H1 (cell line): ENCODE results near the gene MEF2D. TPM values are rescaled to one million over a fixed set of nuclear protein-coding genes. Genes with fewer than 3 reads are reported as not detected.

ENCODE experiments used
- ASH2L ChIP-seq: fragments of 200-600, 300-600 bp; sonication (generic); IDR thresholded peaks from one replicate; pipeline ENCODE4 v1.7.1; 2017; ENCODE audit warnings: low read length
- BACH1 ChIP-seq: IDR thresholded peaks from 2 replicates; pipeline ENCODE4 v1.6.1; 2012; ENCODE audit warnings: low read length, improper control_type of control experiment
- CEBPB ChIP-seq: IDR thresholded peaks from 2 replicates; pipeline ENCODE4 v1.6.1; 2012; ENCODE audit warnings: low read depth, low read length
- CHD1 ChIP-seq: IDR thresholded peaks from 2 replicates; pipeline ENCODE4 v1.6.1; 2012; ENCODE audit warnings: low read depth, low read length, improper control_type of control experiment
- E2F6 ChIP-seq: IDR thresholded peaks from 2 replicates; pipeline ENCODE4 v1.6.1; 2012; ENCODE audit warnings: inconsistent platforms
- EGR1 ChIP-seq: IDR thresholded peaks from 2 replicates; pipeline ENCODE4 v1.6.1; 2011; ENCODE audit warnings: low read depth, low read length, borderline replicate concordance
- EZH2 ChIP-seq: fragments of 200-600 bp; sonication (generic); IDR thresholded peaks from 2 replicates; pipeline ENCODE4 v1.7.1; 2012; ENCODE audit warnings: low read depth, mild to moderate bottlenecking, moderate library complexity, low read length, inconsistent platforms; ENCODE audit not compliant: severe bottlenecking
- GTF2F1 ChIP-seq: IDR thresholded peaks from 2 replicates; pipeline ENCODE4 v1.6.1; 2012; ENCODE audit warnings: low read depth, low read length, improper control_type of control experiment, borderline replicate concordance
- JUN ChIP-seq: IDR thresholded peaks from 2 replicates; pipeline ENCODE4 v1.6.1; 2011; ENCODE audit warnings: low read depth, mild to moderate bottlenecking, improper control_type of control experiment, low read length
- KDM1A ChIP-seq: fragments of 200-600, 300-600 bp; sonication (generic); IDR thresholded peaks from 2 replicates; pipeline ENCODE4 v1.7.1; 2016; ENCODE audit warnings: mild to moderate bottlenecking, low read length, borderline replicate concordance
- KDM5A ChIP-seq: fragments of 200-600 bp; IDR thresholded peaks from 2 replicates; pipeline ENCODE4 v1.7.1; 2012; ENCODE audit warnings: mild to moderate bottlenecking, low read length, inconsistent platforms, mixed read lengths
- MAFK ChIP-seq: IDR thresholded peaks from 2 replicates; pipeline ENCODE4 v1.6.1; 2012; ENCODE audit warnings: low read depth, mild to moderate bottlenecking, improper control_type of control experiment, low read length
- PHF8 ChIP-seq: fragments of 200-600 bp; sonication (generic); conservative IDR thresholded peaks from 2 replicates; pipeline ENCODE4 v1.7.1; 2012; ENCODE audit warnings: low read depth, mild to moderate bottlenecking, inconsistent platforms, low read length, moderate library complexity
- POLR2A ChIP-seq, 2 experiments: IDR thresholded peaks; 1 replicate in 1 of 2; 2 replicates in 1 of 2; pipeline ENCODE4 v1.6.1; 2011; ENCODE audit warnings: low read depth in 2 of 2, low read length in 2 of 2, mild to moderate bottlenecking in 2 of 2; ENCODE audit errors: control extremely low read depth in 1 of 2
- RNF2 ChIP-seq: fragments of 200-900, 300-1000 bp; sonication (generic); IDR thresholded peaks from 2 replicates; pipeline ENCODE4 v1.7.1; 2016; ENCODE audit warnings: borderline replicate concordance, low read depth, mild to moderate bottlenecking, antibody characterized with exemption, low read length; ENCODE audit not compliant: poor library complexity, severe bottlenecking; ENCODE audit errors: missing control alignments
- SIX5 ChIP-seq: IDR thresholded peaks from 2 replicates; pipeline ENCODE4 v1.6.1; 2011; ENCODE audit warnings: mild to moderate bottlenecking, low read depth, low read length
- SP1 ChIP-seq: IDR thresholded peaks from 2 replicates; pipeline ENCODE4 v1.6.1; 2011; ENCODE audit warnings: low read depth, low read length
- SRF ChIP-seq: IDR thresholded peaks from 2 replicates; pipeline ENCODE4 v1.6.1; 2011; ENCODE audit warnings: mild to moderate bottlenecking, low read depth, low read length, moderate library complexity
- TAF1 ChIP-seq: IDR thresholded peaks from 2 replicates; pipeline ENCODE4 v1.6.1; 2011; ENCODE audit warnings: mild to moderate bottlenecking, low read depth, low read length
- TCF12 ChIP-seq: IDR thresholded peaks from 2 replicates; pipeline ENCODE4 v1.6.1; 2011; ENCODE audit warnings: low read depth, mild to moderate bottlenecking, low read length
- ZNF274 ChIP-seq: IDR thresholded peaks from 2 replicates; pipeline ENCODE4 v1.7.0; 2012; ENCODE audit warnings: low read length, borderline replicate concordance; ENCODE audit errors: extremely low read depth
- polyA plus RNA-seq, 7 experiments: library from polyadenylated mRNA; depleted of rRNA in 3 of 7; stranded (reverse) in 5 of 7; unstranded in 2 of 7; fragments of >200 nt in 5 of 7; fragments of 200-250 nt in 2 of 7; gene quantifications; 1 replicate in 5 of 7; 2 replicates in 1 of 7; 4 replicates in 1 of 7; pipeline versions ENCODE4 v1.2.1 to v1.2.3, GENCODE V29; 2011 to 2013; ENCODE audit warnings: missing spikeins in 2 of 7, mixed read lengths in 2 of 7
- total RNA-seq: library from RNA; stranded (reverse); fragmentation: NEBNext Ultra II Directional; extraction: Animal tissue kit (Norgen Biotek cat#: 25700); gene quantifications from 2 replicates; pipeline ENCODE4 v1.2.1, GENCODE V29; 2021
- TF ChIP-seq, protein P1 (sequence below): IDR thresholded peaks from 2 replicates; pipeline ENCODE4 v1.6.1; 2012; ENCODE audit warnings: low read length, inconsistent platforms

The MEF2D gene
- total and polyA plus RNA-seq, 2 of the 8 experiments (the other 6 are each of a cell fraction or from before 2014, with no cell fraction given) = 17.3 to 20.3 TPM

- TF ChIP-seq SIX5 (no peak), PHF8 (no peak), EGR1 (0 out of 2 replicates have a peak, but pooled peaks have one; percentile 2), MAFK (no peak), TCF12 (0 out of 2 replicates have a peak, but pooled peaks have one; percentile 53), RNF2 (peak; percentile 3), BACH1 (no peak), TAF1 (no peak), SP1 (peak; percentile 15; the same call in 1 of the 2 replicates), EZH2 (no peak), KDM1A (no peak), ASH2L (no peak), KDM5A (no peak), ZNF274 (no peak), CEBPB (no peak), JUN (no peak), POLR2A (IDR thresholded peaks at IDR 0.05; ENCODE audit: control extremely low read depth in 1 of 2, low read depth in 2 of 2, low read length in 2 of 2) (no peak), CHD1 (no peak), E2F6 (no peak), GTF2F1 (no peak), SRF (no peak)
- TF ChIP-seq, protein P1, sequence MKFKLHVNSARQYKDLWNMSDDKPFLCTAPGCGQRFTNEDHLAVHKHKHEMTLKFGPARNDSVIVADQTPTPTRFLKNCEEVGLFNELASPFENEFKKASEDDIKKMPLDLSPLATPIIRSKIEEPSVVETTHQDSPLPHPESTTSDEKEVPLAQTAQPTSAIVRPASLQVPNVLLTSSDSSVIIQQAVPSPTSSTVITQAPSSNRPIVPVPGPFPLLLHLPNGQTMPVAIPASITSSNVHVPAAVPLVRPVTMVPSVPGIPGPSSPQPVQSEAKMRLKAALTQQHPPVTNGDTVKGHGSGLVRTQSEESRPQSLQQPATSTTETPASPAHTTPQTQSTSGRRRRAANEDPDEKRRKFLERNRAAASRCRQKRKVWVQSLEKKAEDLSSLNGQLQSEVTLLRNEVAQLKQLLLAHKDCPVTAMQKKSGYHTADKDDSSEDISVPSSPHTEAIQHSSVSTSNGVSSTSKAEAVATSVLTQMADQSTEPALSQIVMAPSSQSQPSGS = no peak
These were observed 60.8 kb downstream of the MEF2D start (continued) for GRCh38 chr1:156439777-156440183.
